ENCODE measurements around the gene GTF3C2. TPM values are rescaled to one million over a fixed set of nuclear protein-coding genes. Genes with fewer than 3 reads are reported as not detected.

GTF3C2 gene
- total RNA-seq, 1 donor: 45.0 TPM

DNA sequence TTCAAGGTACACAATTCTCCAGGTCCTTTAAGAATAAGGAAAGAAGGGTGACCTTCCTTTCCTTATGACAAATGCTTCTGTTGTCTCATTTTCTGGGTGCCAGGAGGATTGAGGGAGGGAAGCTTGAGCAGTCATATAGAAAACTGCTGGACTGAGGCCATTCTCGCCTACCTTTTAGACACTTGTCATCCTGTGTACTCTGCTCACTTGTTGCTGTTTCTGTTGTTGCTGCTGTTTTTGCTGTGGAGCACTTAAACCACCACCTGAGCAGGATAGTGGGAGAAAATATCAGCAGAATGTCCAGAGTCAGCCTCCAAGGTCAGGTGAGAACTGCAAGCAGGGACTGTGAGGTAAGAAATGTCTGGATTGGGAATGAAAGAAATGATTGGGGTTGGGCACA is 78.6 kb downstream of the GTF3C2 start:
- H3K4me1 ChIP-seq (ENCODE audit: insufficient read depth, low read length): peaks cover 3% of the 10 kb centered on the region
- H3K4me3 ChIP-seq (ENCODE audit: low read length): no peak overlapping the region
- no peaks in the 10 kb centered on the region for H3K9me3 ChIP-seq (ENCODE audit: low read depth, low read length)
- H3K27me3 ChIP-seq (ENCODE audit: insufficient read depth, low read length): peaks cover 3% of the 10 kb centered on the region

Other genes with a start within 250 kb of the GTF3C2 start
- 0.10 TPM for gene CGREF1, start 237.6 kb downstream of the GTF3C2 start, total RNA-seq
- gene ABHD1, start 232.9 kb downstream of the GTF3C2 start, total RNA-seq: 0.10 TPM
- 11.0 TPM for gene PREB, start 222.1 kb downstream of the GTF3C2 start, total RNA-seq
- not detected for gene PRR30, start 217.4 kb downstream of the GTF3C2 start, total RNA-seq
- not detected for gene TCF23, start 207.8 kb downstream of the GTF3C2 start, total RNA-seq
- 96.4 TPM for gene ATRAID, start 144.7 kb downstream of the GTF3C2 start, total RNA-seq
- gene SLC5A6, start 144.5 kb downstream of the GTF3C2 start, total RNA-seq: 48.4 TPM
- gene CAD, start 139.4 kb downstream of the GTF3C2 start, total RNA-seq: 5.7 TPM
- not detected for gene SLC30A3, start 93.7 kb downstream of the GTF3C2 start, total RNA-seq
- gene DNAJC5G, start 81.3 kb downstream of the GTF3C2 start, total RNA-seq: not detected
- gene TRIM54, start 74.3 kb downstream of the GTF3C2 start, total RNA-seq: not detected
- gene UCN, start 48.3 kb downstream of the GTF3C2 start, total RNA-seq: not detected
- gene MPV17, start 33.7 kb downstream of the GTF3C2 start, total RNA-seq: 30.5 TPM
- gene EIF2B4, start 13.6 kb upstream of the GTF3C2 start, total RNA-seq: 8.8 TPM
- 54.8 TPM for gene SNX17, start 13.9 kb upstream of the GTF3C2 start, total RNA-seq
- 11.5 TPM for gene ZNF513, start 24.0 kb upstream of the GTF3C2 start, total RNA-seq
- 31.6 TPM for gene PPM1G, start 52.8 kb upstream of the GTF3C2 start, total RNA-seq
- 126 TPM for gene NRBP1, start 71.9 kb upstream of the GTF3C2 start, total RNA-seq
- gene KRTCAP3, start 85.6 kb upstream of the GTF3C2 start, total RNA-seq: 0.52 TPM
- gene IFT172, start 133.0 kb upstream of the GTF3C2 start, total RNA-seq: 5.9 TPM
- gene FNDC4, start 138.4 kb upstream of the GTF3C2 start, total RNA-seq: 0.10 TPM
- gene GCKR, start 140.1 kb upstream of the GTF3C2 start, total RNA-seq: not detected
- gene ZNF512, start 226.3 kb upstream of the GTF3C2 start, total RNA-seq: 12.8 TPM

Data from mononuclear cell (primary cell).